Ovary (tissue), 3 donors: ENCODE results near the gene CEP112.

Source experiments
- POLR2A ChIP-seq: fragments of 450-650 bp; IDR thresholded peaks from one replicate; pipeline ENCODE4 v1.6.1; 2017; ENCODE audit warnings: antibody characterized with exemption, mild to moderate bottlenecking, moderate library complexity
- TF ChIP-seq, protein P1 (sequence below), 3 donors: fragments of 450-650 bp in 2 of 3; fragments of 200-600 bp in 1 of 3; IDR thresholded peaks; one replicate each; pipeline versions ENCODE4 v1.5.1 to v1.8.0; 2016 to 2022; ENCODE audit warnings: antibody characterized with exemption in 3 of 3, mild to moderate bottlenecking in 1 of 3
- donor health status: DM: no; HTN: no; CAD: no.

- TF ChIP-seq POLR2A: no peak
- TF ChIP-seq, protein P1, sequence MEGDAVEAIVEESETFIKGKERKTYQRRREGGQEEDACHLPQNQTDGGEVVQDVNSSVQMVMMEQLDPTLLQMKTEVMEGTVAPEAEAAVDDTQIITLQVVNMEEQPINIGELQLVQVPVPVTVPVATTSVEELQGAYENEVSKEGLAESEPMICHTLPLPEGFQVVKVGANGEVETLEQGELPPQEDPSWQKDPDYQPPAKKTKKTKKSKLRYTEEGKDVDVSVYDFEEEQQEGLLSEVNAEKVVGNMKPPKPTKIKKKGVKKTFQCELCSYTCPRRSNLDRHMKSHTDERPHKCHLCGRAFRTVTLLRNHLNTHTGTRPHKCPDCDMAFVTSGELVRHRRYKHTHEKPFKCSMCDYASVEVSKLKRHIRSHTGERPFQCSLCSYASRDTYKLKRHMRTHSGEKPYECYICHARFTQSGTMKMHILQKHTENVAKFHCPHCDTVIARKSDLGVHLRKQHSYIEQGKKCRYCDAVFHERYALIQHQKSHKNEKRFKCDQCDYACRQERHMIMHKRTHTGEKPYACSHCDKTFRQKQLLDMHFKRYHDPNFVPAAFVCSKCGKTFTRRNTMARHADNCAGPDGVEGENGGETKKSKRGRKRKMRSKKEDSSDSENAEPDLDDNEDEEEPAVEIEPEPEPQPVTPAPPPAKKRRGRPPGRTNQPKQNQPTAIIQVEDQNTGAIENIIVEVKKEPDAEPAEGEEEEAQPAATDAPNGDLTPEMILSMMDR (IDR thresholded peaks at IDR 0.05): no peak
These were observed 235.1 kb downstream of the CEP112 start for GRCh38 chr17:65956814-65957213.
